OCI-LY3 (cell line): ENCODE measurements around the gene RNH1.

Source experiments
- CTCF ChIP-seq: fragments of 200-600, 300-600 bp; sonication (generic); IDR thresholded peaks from 2 replicates; pipeline ENCODE4 v1.5.1; 2014; ENCODE audit warnings: antibody characterized with exemption, low read length, low read depth
- EZH2phosphoT487 ChIP-seq: fragments of 200-600 bp; shearing (Covaris generic); IDR thresholded peaks from 2 replicates; pipeline ENCODE4 v1.6.1; 2018; ENCODE audit warnings: antibody characterized with exemption, mixed run types, low read depth

GRCh38 chr11:518463-519202 is 11.6 kb upstream of the RNH1 start:
- no peak for TF ChIP-seq CTCF
- TF ChIP-seq EZH2phosphoT487 = no peak
